ENCODE data around the gene MEIS2. TPM values are rescaled to one million over a fixed set of nuclear protein-coding genes. Genes with fewer than 3 reads are reported as not detected.
A peak's percentile ranks its signal among the peaks of the same experiment; 100 is the strongest.

Gene MEIS2
- total RNA-seq, 1 experiment from 2014 or later = 28.7 TPM

GRCh38 chr15:37135225-37135624 lies 34.9 kb upstream of the MEIS2 start:
- Histone ChIP-seq H3K4me1 (peaks cover 12% of the 10 kb centered on the region; the same call in 1 of the 2 replicates), H3K36me3 (ENCODE audit: control insufficient read depth, insufficient read depth, low read length) (no peaks in the 10 kb centered on the region), H3K27me3 (replicated peaks; ENCODE audit: control insufficient read depth, insufficient read depth, low read length) (no peaks in the 10 kb centered on the region), H3K4me3 (ENCODE audit: low read depth, low read length) (no peak overlapping the region), H3K9me3 (no peaks in the 10 kb centered on the region)
- ChIA-PET POLR2A (no interaction called here), CTCF (no interaction called here)
- peak; percentile 45 to 56 for TF ChIP-seq CTCF (IDR thresholded peaks at IDR 0.05; ENCODE audit: insufficient read depth in 1 of 2, low read depth in 1 of 2, low read length in 1 of 2, severe bottlenecking in 1 of 2, unreplicated experiment in 1 of 2)
- Mint-ChIP-seq H3K4me1 (ENCODE audit: low read depth, unreplicated experiment) (peaks cover 11% of the 10 kb centered on the region), H3K9me3 (ENCODE audit: unreplicated experiment) (no peaks in the 10 kb centered on the region), H3K4me3 (ENCODE audit: unreplicated experiment) (no peak overlapping the region), H3K36me3 (ENCODE audit: insufficient read depth, unreplicated experiment) (no peaks in the 10 kb centered on the region), H3K27me3 (ENCODE audit: insufficient read depth, unreplicated experiment) (no peaks in the 10 kb centered on the region), H3K27ac (ENCODE audit: unreplicated experiment) (no peak overlapping the region)
- intact Hi-C loops (cut with micrococcal nuclease; ENCODE audit: unreplicated experiment) = loop anchor here (10.0 kb wide), 2 partner anchors 160 to 750 kb away; no protein-coding TSS in a partner anchor
- no TSS peak for BruUV-seq (replicated peaks)
- peak in 1 of 2 experiments; percentile 20 for DNase-seq

GRCh38 chr15:37134699-37135131 lies 34.4 kb upstream of the MEIS2 start:
- CTCF ChIA-PET = no interaction called here
- Histone ChIP-seq H3K9me3 (no peaks in the 10 kb centered on the region), H3K36me3 (ENCODE audit: control insufficient read depth, insufficient read depth, low read length) (no peaks in the 10 kb centered on the region), H3K4me3 (ENCODE audit: low read depth, low read length) (no peak overlapping the region), H3K27me3 (replicated peaks; ENCODE audit: control insufficient read depth, insufficient read depth, low read length) (no peaks in the 10 kb centered on the region), H3K4me1 (peaks cover 12% of the 10 kb centered on the region; the same call in 1 of the 2 replicates)
- H3K27ac Mint-ChIP-seq (ENCODE audit: unreplicated experiment) = no peak overlapping the region
- no peaks in the 10 kb centered on the region for H3K9me3 Mint-ChIP-seq (ENCODE audit: unreplicated experiment)
- peak; percentile 51 to 67 for TF ChIP-seq CTCF (IDR thresholded peaks at IDR 0.05; ENCODE audit: insufficient read depth in 1 of 2, low read depth in 1 of 2, low read length in 1 of 2, severe bottlenecking in 1 of 2, unreplicated experiment in 1 of 2)
- H3K4me1 Mint-ChIP-seq (ENCODE audit: low read depth, unreplicated experiment) = peaks cover 15% of the 10 kb centered on the region
- H3K36me3 Mint-ChIP-seq (ENCODE audit: insufficient read depth, unreplicated experiment) = no peaks in the 10 kb centered on the region
- H3K27me3 Mint-ChIP-seq (ENCODE audit: insufficient read depth, unreplicated experiment) = no peaks in the 10 kb centered on the region
- intact Hi-C loops (cut with micrococcal nuclease; ENCODE audit: unreplicated experiment) = loop anchor here (1.0 to 10.0 kb wide), 4 partner anchors 160 to 750 kb away; no protein-coding TSS in a partner anchor
- H3K4me3 Mint-ChIP-seq (ENCODE audit: unreplicated experiment) = no peak overlapping the region
- POLR2A ChIA-PET = interaction anchor here (0.5 kb wide), 1 partner anchor 26 kb away, joined by 5 read pairs; no protein-coding TSS in a partner anchor
- no TSS peak for BruUV-seq (replicated peaks)
- peak in 1 of 2 experiments; percentile 43 for DNase-seq

GRCh38 chr15:37134244-37134643 lies 33.9 kb upstream of the MEIS2 start:
- Mint-ChIP-seq H3K27ac (ENCODE audit: unreplicated experiment) (no peak overlapping the region), H3K4me3 (ENCODE audit: unreplicated experiment) (no peak overlapping the region), H3K36me3 (ENCODE audit: insufficient read depth, unreplicated experiment) (no peaks in the 10 kb centered on the region), H3K9me3 (ENCODE audit: unreplicated experiment) (no peaks in the 10 kb centered on the region), H3K27me3 (ENCODE audit: insufficient read depth, unreplicated experiment) (no peaks in the 10 kb centered on the region), H3K4me1 (ENCODE audit: low read depth, unreplicated experiment) (peaks cover 20% of the 10 kb centered on the region)
- Histone ChIP-seq H3K36me3 (ENCODE audit: control insufficient read depth, insufficient read depth, low read length) (no peaks in the 10 kb centered on the region), H3K27me3 (replicated peaks; ENCODE audit: control insufficient read depth, insufficient read depth, low read length) (no peaks in the 10 kb centered on the region), H3K4me1 (peaks cover 12% of the 10 kb centered on the region; the same call in 1 of the 2 replicates), H3K4me3 (ENCODE audit: low read depth, low read length) (no peak overlapping the region), H3K9me3 (no peaks in the 10 kb centered on the region)
- no TSS peak for BruUV-seq (replicated peaks)
- TF ChIP-seq CTCF (IDR thresholded peaks at IDR 0.05; ENCODE audit: insufficient read depth in 1 of 2, low read depth in 1 of 2, low read length in 1 of 2, severe bottlenecking in 1 of 2, unreplicated experiment in 1 of 2) = no peak
- POLR2A ChIA-PET = interaction anchor here (0.5 kb wide), 1 partner anchor 26 kb away, joined by 5 read pairs; no protein-coding TSS in a partner anchor
- intact Hi-C loops (cut with micrococcal nuclease; ENCODE audit: unreplicated experiment) = loop anchor here (1.0 to 10.0 kb wide), 4 partner anchors 159 to 751 kb away; no protein-coding TSS in a partner anchor
- DNase-seq = no peak
- CTCF ChIA-PET = interaction anchor here (0.6 kb wide), 1 partner anchor 251 kb away, joined by 3 read pairs; no protein-coding TSS in a partner anchor

Data from Caco-2 (cell line).